ENCODE results near the gene MIPOL1.

- TF ChIP-seq POLR2A (IDR thresholded peaks at IDR 0.05) (no peak), CTCF (IDR thresholded peaks at IDR 0.05) (no peak)
Observed at GRCh38 chr14:37411079-37411735, 213.5 kb downstream of the MIPOL1 start.
